ENCODE data around the gene TUG1. TPM values are rescaled to one million over a fixed set of nuclear protein-coding genes. Genes with fewer than 3 reads are reported as not detected.

Gene TUG1
- total and polyA plus RNA-seq, 9 of the 15 experiments (the other 6 are each of a cell fraction or from before 2014, with no cell fraction given), result 24.7 to 132 (median 58.9) TPM

GRCh38 chr22:30968924-30969531 is at the start of gene TUG1 (continued):
- TF ChIP-seq, protein P1, sequence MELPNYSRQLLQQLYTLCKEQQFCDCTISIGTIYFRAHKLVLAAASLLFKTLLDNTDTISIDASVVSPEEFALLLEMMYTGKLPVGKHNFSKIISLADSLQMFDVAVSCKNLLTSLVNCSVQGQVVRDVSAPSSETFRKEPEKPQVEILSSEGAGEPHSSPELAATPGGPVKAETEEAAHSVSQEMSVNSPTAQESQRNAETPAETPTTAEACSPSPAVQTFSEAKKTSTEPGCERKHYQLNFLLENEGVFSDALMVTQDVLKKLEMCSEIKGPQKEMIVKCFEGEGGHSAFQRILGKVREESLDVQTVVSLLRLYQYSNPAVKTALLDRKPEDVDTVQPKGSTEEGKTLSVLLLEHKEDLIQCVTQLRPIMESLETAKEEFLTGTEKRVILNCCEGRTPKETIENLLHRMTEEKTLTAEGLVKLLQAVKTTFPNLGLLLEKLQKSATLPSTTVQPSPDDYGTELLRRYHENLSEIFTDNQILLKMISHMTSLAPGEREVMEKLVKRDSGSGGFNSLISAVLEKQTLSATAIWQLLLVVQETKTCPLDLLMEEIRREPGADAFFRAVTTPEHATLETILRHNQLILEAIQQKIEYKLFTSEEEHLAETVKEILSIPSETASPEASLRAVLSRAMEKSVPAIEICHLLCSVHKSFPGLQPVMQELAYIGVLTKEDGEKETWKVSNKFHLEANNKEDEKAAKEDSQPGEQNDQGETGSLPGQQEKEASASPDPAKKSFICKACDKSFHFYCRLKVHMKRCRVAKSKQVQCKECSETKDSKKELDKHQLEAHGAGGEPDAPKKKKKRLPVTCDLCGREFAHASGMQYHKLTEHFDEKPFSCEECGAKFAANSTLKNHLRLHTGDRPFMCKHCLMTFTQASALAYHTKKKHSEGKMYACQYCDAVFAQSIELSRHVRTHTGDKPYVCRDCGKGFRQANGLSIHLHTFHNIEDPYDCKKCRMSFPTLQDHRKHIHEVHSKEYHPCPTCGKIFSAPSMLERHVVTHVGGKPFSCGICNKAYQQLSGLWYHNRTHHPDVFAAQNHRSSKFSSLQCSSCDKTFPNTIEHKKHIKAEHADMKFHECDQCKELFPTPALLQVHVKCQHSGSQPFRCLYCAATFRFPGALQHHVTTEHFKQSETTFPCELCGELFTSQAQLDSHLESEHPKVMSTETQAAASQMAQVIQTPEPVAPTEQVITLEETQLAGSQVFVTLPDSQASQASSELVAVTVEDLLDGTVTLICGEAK (IDR thresholded peaks at IDR 0.05), result peak; percentile 87
- TF ChIP-seq, protein P1 (CRISPR knock-in tag; IDR thresholded peaks at IDR 0.05), result no peak
- peak; percentile 31 for TF ChIP-seq E2F8 (IDR thresholded peaks at IDR 0.05; ENCODE audit: low read depth, partially characterized antibody)
- TF ChIP-seq, protein P2, sequence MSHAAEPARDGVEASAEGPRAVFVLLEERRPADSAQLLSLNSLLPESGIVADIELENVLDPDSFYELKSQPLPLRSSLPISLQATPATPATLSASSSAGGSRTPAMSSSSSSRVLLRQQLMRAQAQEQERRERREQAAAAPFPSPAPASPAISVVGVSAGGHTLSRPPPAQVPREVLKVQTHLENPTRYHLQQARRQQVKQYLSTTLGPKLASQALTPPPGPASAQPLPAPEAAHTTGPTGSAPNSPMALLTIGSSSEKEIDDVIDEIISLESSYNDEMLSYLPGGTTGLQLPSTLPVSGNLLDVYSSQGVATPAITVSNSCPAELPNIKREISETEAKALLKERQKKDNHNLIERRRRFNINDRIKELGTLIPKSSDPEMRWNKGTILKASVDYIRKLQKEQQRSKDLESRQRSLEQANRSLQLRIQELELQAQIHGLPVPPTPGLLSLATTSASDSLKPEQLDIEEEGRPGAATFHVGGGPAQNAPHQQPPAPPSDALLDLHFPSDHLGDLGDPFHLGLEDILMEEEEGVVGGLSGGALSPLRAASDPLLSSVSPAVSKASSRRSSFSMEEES (CRISPR knock-in tag; IDR thresholded peaks at IDR 0.05), result peak; percentile 99
- no peak for TF ChIP-seq ATF7 (IDR thresholded peaks at IDR 0.05)
- TF ChIP-seq ZBTB17 (CRISPR knock-in tag; IDR thresholded peaks at IDR 0.05), result peak; percentile 99
- no peak for TF ChIP-seq ZNF311 (CRISPR knock-in tag; IDR thresholded peaks at IDR 0.05)
- TF ChIP-seq GABPA (tag; conservative IDR thresholded peaks at IDR 0.05; ENCODE audit: low read depth), result peak; percentile 92
- TF ChIP-seq ELF2 (CRISPR knock-in tag; IDR thresholded peaks at IDR 0.05), result no peak
- no peak for TF ChIP-seq E2F5 (CRISPR knock-in tag; IDR thresholded peaks at IDR 0.05)
- TF ChIP-seq GATA2 (CRISPR knock-in tag; IDR thresholded peaks at IDR 0.05), result no peak
- TF ChIP-seq ZNF175 (CRISPR knock-in tag; IDR thresholded peaks at IDR 0.05; ENCODE audit: low read depth), result no peak
